Measurements from ENCODE around the gene SLCO1B1. TPM values are rescaled to one million over a fixed set of nuclear protein-coding genes. Genes with fewer than 3 reads are reported as not detected.

SLCO1B1 gene
- total RNA-seq, 1 experiment from 2014 or later: 0.32 TPM

GRCh38 chr12:21248679-21249078 lies 117.7 kb downstream of the SLCO1B1 start:
- Histone ChIP-seq H3K9me2 (ENCODE audit: insufficient read depth) (no peaks in the 10 kb centered on the region), H3K36me3 (ENCODE audit: control insufficient read depth in 1 of 2, insufficient read depth in 2 of 2, low read length in 2 of 2) (no peaks in the 10 kb centered on the region), H3K27ac (ENCODE audit: low read depth, low read length) (no peak overlapping the region), H3K79me2 (ENCODE audit: insufficient read depth, low read length) (no peaks in the 10 kb centered on the region), H3K4me1 (ENCODE audit: control insufficient read depth in 1 of 2, insufficient read depth in 2 of 2, low read length in 2 of 2) (no peaks in the 10 kb centered on the region), H3K9ac (ENCODE audit: low read length) (no peak overlapping the region), H3K27me3 (ENCODE audit: insufficient read depth, low read length) (no peaks in the 10 kb centered on the region), H4K20me1 (ENCODE audit: insufficient read depth) (no peaks in the 10 kb centered on the region), H2AFZ (ENCODE audit: low read depth, low read length, poor library complexity, severe bottlenecking) (no peak overlapping the region), H3K9me3 (ENCODE audit: control insufficient read depth in 1 of 2, insufficient read depth in 1 of 2, low read depth in 1 of 2, low read length in 2 of 2) (no peaks in the 10 kb centered on the region), H3K4me2 (ENCODE audit: low read length) (no peak overlapping the region), H3K4me3 (replicated peaks in 1 of 2; ENCODE audit: low read depth in 1 of 2, low read length in 2 of 2) (no peak overlapping the region)
- DNase-seq (ENCODE audit: low read depth, low spot score) (no peak), ATAC-seq (peak; percentile 71)
- TF ChIP-seq JUND (IDR thresholded peaks at IDR 0.05): no peak
- no peak for TF ChIP-seq MAX (IDR thresholded peaks at IDR 0.05)
- TF ChIP-seq CTCF (IDR thresholded peaks at IDR 0.05 in 2 of 3, conservative IDR thresholded peaks at IDR 0.05 in 1 of 3; ENCODE audit: borderline replicate concordance in 1 of 3, insufficient read depth in 1 of 3, low read depth in 2 of 3, low read length in 2 of 3): peak; percentile 12 to 46 (median 17); a peak in 2 of 6 replicates
- TF ChIP-seq RAD21 (IDR thresholded peaks at IDR 0.05; ENCODE audit: low read depth): peak; percentile 35
- intact Hi-C loops (cut with micrococcal nuclease): loop anchor here (1.0 kb wide), 1 partner anchor 432 kb away; no protein-coding TSS in a partner anchor
- BruUV-seq (replicated peaks): no TSS peak
- ChIA-PET RAD21 (ENCODE audit: low non-redundant PET in 1 of 2, low total read pairs in 2 of 2, uncharacterized antibody in 2 of 2, unreplicated experiment in 2 of 2) (interaction anchor here in 1 of 2 experiments (1.2 to 1.5 kb wide), 2 partner anchors 432 to 741 kb away, joined by 4 to 5 read pairs; no protein-coding TSS in a partner anchor), POLR2A (no interaction called here), CTCF (interaction anchor here (0.6 to 1.8 kb wide), 13 partner anchors 10 to 770 kb away, joined by 3 to 23 read pairs (median 5); no protein-coding TSS in a partner anchor)

- no peak for DNase-seq (ENCODE audit: low read depth, low spot score)
- RAD21 ChIA-PET (ENCODE audit: low non-redundant PET in 1 of 2, low total read pairs in 2 of 2, uncharacterized antibody in 2 of 2, unreplicated experiment in 2 of 2): no interaction called here
- BruUV-seq (replicated peaks): no TSS peak
Observed at GRCh38 chr12:21252070-21252469, 121.1 kb downstream of the SLCO1B1 start.

More at GRCh38 chr12:21252070-21252469, 121.1 kb downstream of the SLCO1B1 start:
- Histone ChIP-seq H3K27me3 (ENCODE audit: insufficient read depth, low read length) (no peaks in the 10 kb centered on the region), H4K20me1 (ENCODE audit: insufficient read depth) (no peaks in the 10 kb centered on the region), H3K9ac (ENCODE audit: low read length) (no peak overlapping the region), H3K79me2 (ENCODE audit: insufficient read depth, low read length) (no peaks in the 10 kb centered on the region), H3K9me2 (ENCODE audit: insufficient read depth) (no peaks in the 10 kb centered on the region), H3K9me3 (ENCODE audit: control insufficient read depth in 1 of 2, insufficient read depth in 1 of 2, low read depth in 1 of 2, low read length in 2 of 2) (no peaks in the 10 kb centered on the region), H3K4me1 (ENCODE audit: control insufficient read depth in 1 of 2, insufficient read depth in 2 of 2, low read length in 2 of 2) (no peaks in the 10 kb centered on the region), H3K4me3 (replicated peaks in 1 of 2; ENCODE audit: low read depth in 1 of 2, low read length in 2 of 2) (no peak overlapping the region), H3K4me2 (ENCODE audit: low read length) (no peak overlapping the region), H3K27ac (ENCODE audit: low read depth, low read length) (no peak overlapping the region), H3K36me3 (ENCODE audit: control insufficient read depth in 1 of 2, insufficient read depth in 2 of 2, low read length in 2 of 2) (no peaks in the 10 kb centered on the region), H2AFZ (ENCODE audit: low read depth, low read length, poor library complexity, severe bottlenecking) (no peak overlapping the region)
- ChIA-PET CTCF (interaction anchor here (1.1 kb wide), 1 partner anchor 428 kb away, joined by 3 read pairs; no protein-coding TSS in a partner anchor), POLR2A (no interaction called here)
- TF ChIP-seq SRF (IDR thresholded peaks at IDR 0.05; ENCODE audit: low read depth) (no peak), ZFX (IDR thresholded peaks at IDR 0.05) (no peak)
- no peak for ATAC-seq
- intact Hi-C loops (cut with micrococcal nuclease): loop anchor here (5.0 kb wide), 1 partner anchor 200 kb away; no protein-coding TSS in a partner anchor
